ENCODE results near the gene ENO4. TPM values are rescaled to one million over a fixed set of nuclear protein-coding genes. Genes with fewer than 3 reads are reported as not detected.

ENO4 gene
- total and polyA plus RNA-seq, 10 of the 15 experiments (the other 5 are each of a cell fraction or from before 2014, with no cell fraction given), result 0.12 to 0.37 (median 0.18) TPM; not detected in 7

GRCh38 chr10:116877391-116877790 is 28.1 kb downstream of the ENO4 start (continued):
- TF ChIP-seq RB1 (IDR thresholded peaks at IDR 0.05; ENCODE audit: borderline replicate concordance) (no peak), BCL3 (IDR thresholded peaks at IDR 0.05; ENCODE audit: borderline replicate concordance, insufficient read depth, low read depth, low read length, poor library complexity, severe bottlenecking) (no peak), IRF4 (IDR thresholded peaks at IDR 0.05; ENCODE audit: low read depth, low read length) (no peak)

- DNase-seq (ENCODE audit: low read depth, low spot score) (no peak), FAIRE-seq (no peak), ATAC-seq (no peak)
- 25% methylated on average over 2 of the region's 2 CpGs for WGBS (ENCODE audit: insufficient coverage, insufficient replicate concordance, low lambda C conversion rate, missing lambda C conversion rate)
- in situ Hi-C loops (cut with MboI), result no loop called here
- no peak overlapping the region for H3K4me3 ChIP-seq
- no peaks in the 10 kb centered on the region for H3K79me2 ChIP-seq (ENCODE audit: control insufficient read depth, insufficient read depth, low read length)
- intact Hi-C loops (cut with micrococcal nuclease; ENCODE audit: unreplicated experiment), result no loop called here
- ChIA-PET CTCF (interaction anchor here (1.4 kb wide), 1 partner anchor 14 kb away, joined by 3 read pairs; no protein-coding TSS in a partner anchor), POLR2A (no interaction called here), RAD21 (ENCODE audit: unreplicated experiment) (no interaction called here), SMC1A (ENCODE audit: uncharacterized antibody, unreplicated experiment) (no interaction called here)
- no peak overlapping the region for H3K27ac ChIP-seq (ENCODE audit: control insufficient read depth, insufficient read depth)
- H3K4me2 ChIP-seq (ENCODE audit: control insufficient read depth, insufficient read depth), result no peak overlapping the region
- BruUV-seq (replicated peaks), result no TSS peak
- TF ChIP-seq ZSCAN29 (IDR thresholded peaks at IDR 0.05), result no peak
- TF ChIP-seq ZBTB4 (CRISPR knock-in tag; IDR thresholded peaks at IDR 0.05), result no peak
- H2AFZ ChIP-seq (ENCODE audit: control insufficient read depth, low read depth, low read length), result no peak overlapping the region
- H3K9me3 ChIP-seq (replicated peaks; ENCODE audit: control insufficient read depth, insufficient read depth, low read length), result no peaks in the 10 kb centered on the region
- H3K27me3 ChIP-seq (replicated peaks in 1 of 2; ENCODE audit: control insufficient read depth in 2 of 2, insufficient read depth in 2 of 2, low read length in 1 of 2), result no peaks in the 10 kb centered on the region
- H4K20me1 ChIP-seq (ENCODE audit: control insufficient read depth, insufficient read depth), result no peaks in the 10 kb centered on the region
- no peak overlapping the region for H3K9ac ChIP-seq (ENCODE audit: control insufficient read depth, insufficient read depth, low read length)
- no peaks in the 10 kb centered on the region for H3K36me3 ChIP-seq (ENCODE audit: control insufficient read depth in 2 of 2, insufficient read depth in 2 of 2, low read length in 1 of 2)
- no peaks in the 10 kb centered on the region for H3K4me1 ChIP-seq (ENCODE audit: control insufficient read depth, insufficient read depth, low read length)
Observed at GRCh38 chr10:116878123-116878522, 28.8 kb downstream of the ENO4 start.
